ENCODE measurements around the gene SHOC1. TPM values are rescaled to one million over a fixed set of nuclear protein-coding genes. Genes with fewer than 3 reads are reported as not detected.

The SHOC1 gene
- under 1 TPM in 1 of 5 donors, not detected in 4; 0.18 TPM for total RNA-seq
- polyA plus RNA-seq = under 1 TPM; 0.15 to 0.31 (median 0.19) TPM
- long read RNA-seq, donor 1 = 0 reads
- long read RNA-seq, donor 2 = 0 reads
- long read RNA-seq, donor 3 = 0 reads
- long read RNA-seq, donor 4 = 0 reads
- long read RNA-seq, donor 5 = 0 reads
- long read RNA-seq, donor 6 = 0 reads
- long read RNA-seq, donor 7 = 0 reads
- long read RNA-seq, donor 8 = 0 reads
- long read RNA-seq, donor 9 = 0 reads
- long read RNA-seq, donor 10 = 0 reads

GRCh38 chr9:111794835-111795556, at the start of gene SHOC1:
Gene SHOC1, minus strand, starts transcription at chr9:111794937. Its CDS starts 3,519 bp downstream, at chr9:111791418.
- Histone ChIP-seq H3K4me1 (no peaks in the 10 kb centered on the region), H3K36me3 (no peaks in the 10 kb centered on the region), H3K9me3 (no peaks in the 10 kb centered on the region), H3K4me3 (no peak within 1 kb of the TSS), H3K27ac (peak within 1 kb of the TSS in 2 of 5 donors; percentile 19 to 31), H3K27me3 (no peaks in the 10 kb centered on the region)
- WGBS, 5 donors = 81 to 91% (median 89%) methylated on average over 28 to 29 of the region's 29 CpGs
- TF ChIP-seq POLR2A (IDR thresholded peaks at IDR 0.05) (no peak), POLR2AphosphoS5 (IDR thresholded peaks at IDR 0.05) (no peak), CTCF (IDR thresholded peaks at IDR 0.05) (no peak), EP300 (IDR thresholded peaks at IDR 0.05) (no peak)
- intact Hi-C loops (cut with DNase I; ENCODE audit: low total_unique reads) = no loop called here
- no peak for DNase-seq

- peaks cover 0 to 15% (median 8%) of the 10 kb centered on the region in 4 donors for H3K4me1 ChIP-seq
- no peak for DNase-seq
- 81 to 91% (median 89%) methylated on average over 3 of the region's 3 CpGs for WGBS, 5 donors
- H3K27ac ChIP-seq = no peak overlapping the region
- intact Hi-C loops (cut with DNase I; ENCODE audit: low total_unique reads) = no loop called here
- H3K4me3 ChIP-seq = no peak overlapping the region
- no peaks in the 10 kb centered on the region for H3K27me3 ChIP-seq
- TF ChIP-seq POLR2A (IDR thresholded peaks at IDR 0.05) = no peak
- TF ChIP-seq EP300 (IDR thresholded peaks at IDR 0.05) = no peak
- TF ChIP-seq POLR2AphosphoS5 (IDR thresholded peaks at IDR 0.05) = no peak
- TF ChIP-seq CTCF (IDR thresholded peaks at IDR 0.05) = no peak
- no peaks in the 10 kb centered on the region for H3K9me3 ChIP-seq
- no peaks in the 10 kb centered on the region for H3K36me3 ChIP-seq
Observed at GRCh38 chr9:111843971-111844370, 49.2 kb upstream of the SHOC1 start.

GRCh38 chr9:111842313-111842712, 47.6 kb upstream of the SHOC1 start:
- Histone ChIP-seq H3K4me3 (no peak overlapping the region), H3K36me3 (no peaks in the 10 kb centered on the region), H3K9me3 (no peaks in the 10 kb centered on the region), H3K27ac (no peak overlapping the region), H3K27me3 (no peaks in the 10 kb centered on the region), H3K4me1 (peaks cover 0 to 16% (median 8%) of the 10 kb centered on the region in 4 donors)
- DNase-seq = no peak
- intact Hi-C loops (cut with DNase I; ENCODE audit: low total_unique reads) = no loop called here
- WGBS, 5 donors = 79 to 100% (median 93%) methylated on average over 1 of the region's 1 CpG
- TF ChIP-seq POLR2A (IDR thresholded peaks at IDR 0.05) (no peak), CTCF (IDR thresholded peaks at IDR 0.05) (no peak), EP300 (IDR thresholded peaks at IDR 0.05) (no peak), POLR2AphosphoS5 (IDR thresholded peaks at IDR 0.05) (no peak)

- TF ChIP-seq POLR2A (IDR thresholded peaks at IDR 0.05) = no peak
- TF ChIP-seq POLR2AphosphoS5 (IDR thresholded peaks at IDR 0.05) = no peak
- TF ChIP-seq CTCF (IDR thresholded peaks at IDR 0.05) = no peak
- TF ChIP-seq EP300 (IDR thresholded peaks at IDR 0.05) = no peak
- Histone ChIP-seq H3K36me3 (no peaks in the 10 kb centered on the region), H3K9me3 (no peaks in the 10 kb centered on the region), H3K4me1 (peaks cover 0 to 16% (median 8%) of the 10 kb centered on the region in 4 donors), H3K27ac (no peak overlapping the region), H3K27me3 (no peaks in the 10 kb centered on the region), H3K4me3 (no peak overlapping the region)
- DNase-seq = no peak
- intact Hi-C loops (cut with DNase I; ENCODE audit: low total_unique reads) = no loop called here
- WGBS, 5 donors = 64 to 90% (median 78%) methylated on average over 1 of the region's 1 CpG
Observed at GRCh38 chr9:111840442-111840841, 45.7 kb upstream of the SHOC1 start.
